GM12892 (cell line): Measurements from ENCODE around the gene ANKS1B.

ENCODE experiments used
- POLR2A ChIP-seq: IDR thresholded peaks from 2 replicates; pipeline ENCODE4 v1.6.1; 2011; ENCODE audit warnings: low read depth, low read length, control low read depth
- POLR2AphosphoS5 ChIP-seq: IDR thresholded peaks from 2 replicates; pipeline ENCODE4 v1.6.1; 2011; ENCODE audit warnings: low read depth, low read length, control low read depth
- TAF1 ChIP-seq: IDR thresholded peaks from 2 replicates; pipeline ENCODE4 v1.6.1; 2011; ENCODE audit warnings: low read depth, mild to moderate bottlenecking, control low read depth, low read length, borderline replicate concordance

DNA sequence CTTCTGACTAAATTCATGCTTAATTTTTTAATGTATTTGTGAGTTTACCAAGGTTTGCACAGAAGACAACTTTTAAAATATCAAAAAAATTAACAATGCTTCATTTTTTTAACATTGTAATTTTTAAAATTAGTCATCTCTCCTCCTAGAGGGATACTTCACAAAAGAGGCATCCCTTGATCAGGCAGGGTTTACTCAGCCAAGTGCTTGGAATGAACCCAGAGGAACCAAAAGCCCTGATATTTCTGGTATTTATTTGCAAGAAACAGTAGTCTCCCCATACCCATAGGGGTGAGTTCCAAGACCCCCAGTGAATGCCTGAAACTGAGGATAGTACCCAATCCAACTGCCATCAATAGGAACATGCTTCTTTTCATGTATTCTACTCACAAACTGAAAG is 284.7 kb downstream of the ANKS1B start:
- TF ChIP-seq POLR2AphosphoS5 (no peak), POLR2A (no peak), TAF1 (no peak)
